H1 (cell line): ENCODE results near the gene BBS2. TPM values are rescaled to one million over a fixed set of nuclear protein-coding genes. Genes with fewer than 3 reads are reported as not detected.

ENCODE experiments used
- CTCF ChIA-PET: fragments of 300-600 bp; sonication (Branson Sonifier 250); formaldehyde crosslinking; loops from one replicate; lab custom pipeline; 2021; ENCODE audit not compliant: partially characterized antibody; lab: Charles Lee
- POLR2A ChIA-PET: fragments of 300-600 bp; sonication (Branson Sonifier 250); formaldehyde crosslinking; loops from one replicate; lab custom pipeline; 2021; ENCODE audit warnings: inconsistent platforms; ENCODE audit not compliant: partially characterized antibody; lab: Charles Lee
- DNase-seq, 2 experiments: peaks; one replicate each; pipeline versions ENCODE4 v3.0.0 to v3.0.0-alpha.2; 2010 to 2022; ENCODE audit warnings: low spot score in 2 of 2, low read depth in 1 of 2, mixed read lengths in 1 of 2
- FAIRE-seq: peaks from 2 replicates; lab custom pipeline; 2011; peaks lifted over from hg19 to GRCh38; lab: Jason Lieb, UNC
- H2AFZ ChIP-seq: 2 replicates; pipeline ENCODE4 v1.8.1; 2012; ENCODE audit warnings: low read length, inconsistent platforms
- H2AK5ac ChIP-seq: 2 replicates; pipeline ENCODE4 v1.6.1; 2013; ENCODE audit warnings: low read depth, low read length
- H2BK120ac ChIP-seq: replicated peaks from 2 replicates; pipeline ENCODE3; 2013; ENCODE audit warnings: low read depth, low read length, inconsistent platforms
- H2BK12ac ChIP-seq: 2 replicates; pipeline ENCODE4 v1.6.1; 2013; ENCODE audit warnings: low read depth, low read length
- H2BK15ac ChIP-seq: 2 replicates; pipeline ENCODE4 v1.6.1; 2013; ENCODE audit warnings: low read length
- H2BK20ac ChIP-seq: 2 replicates; pipeline ENCODE4 v1.6.1; 2013; ENCODE audit warnings: low read length
- H2BK5ac ChIP-seq: 2 replicates; pipeline ENCODE4 v1.6.1; 2013; ENCODE audit warnings: low read depth, low read length
- H3K14ac ChIP-seq: 2 replicates; pipeline ENCODE4 v1.6.1; 2013; ENCODE audit warnings: inconsistent platforms; ENCODE audit not compliant: insufficient read length
- H3K18ac ChIP-seq: 2 replicates; pipeline ENCODE4 v1.6.1; 2013; ENCODE audit warnings: low read length; ENCODE audit errors: extremely low read depth
- H3K23ac ChIP-seq: 2 replicates; pipeline ENCODE4 v1.6.1; 2013; ENCODE audit warnings: inconsistent platforms; ENCODE audit not compliant: insufficient read length
- H3K23me2 ChIP-seq: 2 replicates; pipeline ENCODE4 v1.6.1; 2013; ENCODE audit warnings: low read depth, low read length
- H3K27ac ChIP-seq: 2 replicates; pipeline ENCODE4 v1.6.1; 2011; ENCODE audit warnings: low read depth, low read length, inconsistent platforms
- H3K27me3 ChIP-seq, 4 experiments: replicated peaks in 1 of 4; 1 replicate in 1 of 4; 2 replicates in 3 of 4; pipeline versions ENCODE4 v1.6.1 to v1.8.1; 2011 to 2013; ENCODE audit warnings: low read length in 3 of 4, mild to moderate bottlenecking in 3 of 4, inconsistent platforms in 2 of 4, mixed read lengths in 2 of 4, moderate library complexity in 1 of 4; ENCODE audit not compliant: control insufficient read depth in 3 of 4, insufficient read depth in 3 of 4; ENCODE audit errors: extremely low read depth in 1 of 4
- H3K36me3 ChIP-seq, 4 experiments: 2 replicates each; pipeline versions ENCODE4 v1.6.1 to v1.8.1; 2011 to 2013; ENCODE audit warnings: mild to moderate bottlenecking in 4 of 4, low read length in 3 of 4, moderate library complexity in 2 of 4, control low read depth in 1 of 4, inconsistent platforms in 1 of 4; ENCODE audit not compliant: insufficient read depth in 4 of 4, control insufficient read depth in 2 of 4
- H3K4ac ChIP-seq: replicated peaks from 2 replicates; pipeline ENCODE3; 2013; ENCODE audit warnings: low read length, low read depth, mixed read lengths, inconsistent platforms; ENCODE audit not compliant: insufficient read length
- H3K4me1 ChIP-seq, 4 experiments: replicated peaks in 1 of 4; 1 replicate in 1 of 4; 2 replicates in 3 of 4; pipeline versions ENCODE4 v1.6.1 to v1.8.1; 2011 to 2013; ENCODE audit warnings: low read length in 3 of 4, inconsistent platforms in 2 of 4, mixed read lengths in 1 of 4; ENCODE audit not compliant: insufficient read depth in 4 of 4, control insufficient read depth in 3 of 4
- H3K4me2 ChIP-seq, 2 experiments: 2 replicates each; pipeline versions ENCODE4 v1.6.1 to v1.8.1; 2011 to 2013; ENCODE audit warnings: low read depth in 2 of 2, low read length in 2 of 2, control low read depth in 1 of 2, inconsistent platforms in 1 of 2, mild to moderate bottlenecking in 1 of 2; ENCODE audit not compliant: insufficient read depth in 1 of 2
- H3K4me3 ChIP-seq, 4 experiments: fragments of 200-600, 300-600 bp in 1 of 4; sonication (generic), shearing (Covaris generic), sonication (Bioruptor Twin) in 1 of 4; 2 replicates each; pipeline versions ENCODE4 v1.5.1 to v1.8.1; 2011 to 2016; ENCODE audit warnings: low read length in 4 of 4, low read depth in 3 of 4, control low read depth in 2 of 4, inconsistent platforms in 2 of 4, mild to moderate bottlenecking in 2 of 4, mixed read lengths in 1 of 4, moderate library complexity in 1 of 4; ENCODE audit not compliant: insufficient read depth in 2 of 4; ENCODE audit errors: extremely low read depth in 1 of 4
- H3K56ac ChIP-seq: replicated peaks from 2 replicates; pipeline ENCODE3; 2013; ENCODE audit warnings: low read depth, mild to moderate bottlenecking, mixed read lengths, low read length, inconsistent platforms; ENCODE audit not compliant: insufficient read length
- H3K79me1 ChIP-seq: 2 replicates; pipeline ENCODE4 v1.6.1; 2013; ENCODE audit warnings: low read depth, low read length, control low read depth
- H3K79me2 ChIP-seq, 2 experiments: 2 replicates each; pipeline versions ENCODE4 v1.6.1 to v1.8.1; 2012 to 2013; ENCODE audit warnings: low read length in 2 of 2, mild to moderate bottlenecking in 2 of 2, inconsistent platforms in 1 of 2; ENCODE audit not compliant: insufficient read depth in 2 of 2, control insufficient read depth in 1 of 2
- H3K9ac ChIP-seq, 4 experiments: replicated peaks in 1 of 4; 1 replicate in 1 of 4; 2 replicates in 3 of 4; pipeline versions ENCODE4 v1.6.1 to v1.8.1; 2011 to 2013; ENCODE audit warnings: low read depth in 3 of 4, low read length in 3 of 4, control low read depth in 2 of 4, mild to moderate bottlenecking in 2 of 4, moderate library complexity in 2 of 4, inconsistent platforms in 1 of 4; ENCODE audit errors: extremely low read depth in 1 of 4
- H3K9me3 ChIP-seq, 2 experiments: 2 replicates each; pipeline versions ENCODE4 v1.6.1 to v1.8.1; 2012 to 2013; ENCODE audit warnings: mild to moderate bottlenecking in 2 of 2, moderate library complexity in 2 of 2, control low read depth in 1 of 2, inconsistent platforms in 1 of 2, low read depth in 1 of 2, low read length in 1 of 2, mixed read lengths in 1 of 2; ENCODE audit not compliant: insufficient read depth in 2 of 2
- H4K20me1 ChIP-seq, 2 experiments: replicated peaks in 1 of 2; 2 replicates each; pipeline versions ENCODE3 to v1.8.1; 2011 to 2013; ENCODE audit warnings: inconsistent platforms in 2 of 2, low read length in 2 of 2, mild to moderate bottlenecking in 1 of 2; ENCODE audit not compliant: insufficient read depth in 2 of 2, control insufficient read depth in 1 of 2
- H4K5ac ChIP-seq: 2 replicates; pipeline ENCODE4 v1.6.1; 2013; ENCODE audit warnings: low read length, low read depth, mixed read lengths, inconsistent platforms; ENCODE audit not compliant: insufficient read length
- H4K8ac ChIP-seq: 2 replicates; pipeline ENCODE4 v1.8.0; 2013; ENCODE audit warnings: mild to moderate bottlenecking, moderate library complexity, low read length, inconsistent platforms; ENCODE audit not compliant: insufficient read depth; ENCODE audit errors: extremely low read depth
- H4K91ac ChIP-seq: replicated peaks from 2 replicates; pipeline ENCODE3; 2013; ENCODE audit warnings: low read length, mixed read lengths, inconsistent platforms; ENCODE audit not compliant: insufficient read length
- ATF2 ChIP-seq: IDR thresholded peaks from 2 replicates; pipeline ENCODE4 v1.6.1; 2012; ENCODE audit warnings: low read length, inconsistent platforms
- ATF3 ChIP-seq: IDR thresholded peaks from 2 replicates; pipeline ENCODE4 v1.6.1; 2011; ENCODE audit warnings: low read depth, mild to moderate bottlenecking, low read length; ENCODE audit not compliant: insufficient read depth
- CEBPB ChIP-seq: IDR thresholded peaks from 2 replicates; pipeline ENCODE4 v1.6.1; 2012; ENCODE audit warnings: low read depth, low read length
- CHD2 ChIP-seq: IDR thresholded peaks from 2 replicates; pipeline ENCODE4 v1.6.1; 2012; ENCODE audit warnings: low read length, improper control_type of control experiment
- CREB1 ChIP-seq: IDR thresholded peaks from 2 replicates; pipeline ENCODE4 v1.6.1; 2012; ENCODE audit warnings: inconsistent platforms
- EZH2 ChIP-seq: fragments of 200-600 bp; sonication (generic); IDR thresholded peaks from 2 replicates; pipeline ENCODE4 v1.7.1; 2012; ENCODE audit warnings: low read depth, mild to moderate bottlenecking, moderate library complexity, low read length, inconsistent platforms; ENCODE audit not compliant: severe bottlenecking
- GABPA ChIP-seq: IDR thresholded peaks from 2 replicates; pipeline ENCODE4 v1.6.1; 2011; ENCODE audit warnings: mild to moderate bottlenecking, low read length, moderate library complexity, borderline replicate concordance; ENCODE audit not compliant: insufficient read depth
- HDAC2 ChIP-seq, 2 experiments: fragments of 300-600 bp in 1 of 2; sonication (generic) in 1 of 2; IDR thresholded peaks; 2 replicates each; pipeline ENCODE4 v1.6.1; 2011 to 2012; ENCODE audit warnings: low read depth in 2 of 2, low read length in 2 of 2, mild to moderate bottlenecking in 2 of 2, moderate library complexity in 2 of 2, borderline replicate concordance in 1 of 2, inconsistent platforms in 1 of 2
- MAX ChIP-seq: IDR thresholded peaks from 2 replicates; pipeline ENCODE4 v1.6.1; 2012; ENCODE audit warnings: inconsistent platforms
- NANOG ChIP-seq: IDR thresholded peaks from 2 replicates; pipeline ENCODE4 v1.6.1; 2011; ENCODE audit warnings: low read length, low read depth, mild to moderate bottlenecking, inconsistent platforms; ENCODE audit not compliant: insufficient read depth, poor library complexity, severe bottlenecking
- SP4 ChIP-seq: IDR thresholded peaks from 2 replicates; pipeline ENCODE4 v1.6.1; 2012; ENCODE audit warnings: low read length, inconsistent platforms
- TCF12 ChIP-seq: IDR thresholded peaks from 2 replicates; pipeline ENCODE4 v1.6.1; 2011; ENCODE audit warnings: low read depth, mild to moderate bottlenecking, low read length
- polyA plus RNA-seq, 7 experiments: library from polyadenylated mRNA; depleted of rRNA in 3 of 7; stranded (reverse) in 5 of 7; unstranded in 2 of 7; fragments of >200 nt in 5 of 7; fragments of 200-250 nt in 2 of 7; gene quantifications; 1 replicate in 5 of 7; 2 replicates in 1 of 7; 4 replicates in 1 of 7; pipeline versions ENCODE4 v1.2.1 to v1.2.3, GENCODE V29; 2011 to 2013; ENCODE audit warnings: missing spikeins in 2 of 7, mixed read lengths in 2 of 7
- total RNA-seq: library from RNA; stranded (reverse); fragmentation: NEBNext Ultra II Directional; extraction: Animal tissue kit (Norgen Biotek cat#: 25700); gene quantifications from 2 replicates; pipeline ENCODE4 v1.2.1, GENCODE V29; 2021

The BBS2 gene
- total and polyA plus RNA-seq, 2 of the 8 experiments (the other 6 are each of a cell fraction or from before 2014, with no cell fraction given) = 12.3 to 15.1 TPM

GRCh38 chr16:56549161-56549560 lies 29.3 kb upstream of the BBS2 start:
- POLR2A ChIA-PET = no interaction called here
- TF ChIP-seq TCF12 = no peak
- no peak for TF ChIP-seq GABPA
- TF ChIP-seq ATF3 = no peak
- TF ChIP-seq NANOG = no peak
- TF ChIP-seq MAX = no peak
- TF ChIP-seq EZH2 = no peak
- TF ChIP-seq CEBPB = no peak
- no peak for TF ChIP-seq SP4
- TF ChIP-seq ATF2 = no peak
- TF ChIP-seq CHD2 = no peak
- TF ChIP-seq CREB1 = no peak
- no peak for TF ChIP-seq HDAC2 (IDR thresholded peaks at IDR 0.05; ENCODE audit: borderline replicate concordance in 1 of 2, low read depth in 2 of 2, low read length in 2 of 2)

More at GRCh38 chr16:56549161-56549560, 29.3 kb upstream of the BBS2 start:
- Histone ChIP-seq H3K79me1 (no peaks in the 10 kb centered on the region), H2BK15ac (no peak overlapping the region), H3K4me2 (no peak overlapping the region), H2BK20ac (no peak overlapping the region), H3K23me2 (no peaks in the 10 kb centered on the region), H3K56ac (no peak overlapping the region), H3K36me3 (no peaks in the 10 kb centered on the region), H3K9me3 (no peaks in the 10 kb centered on the region), H3K23ac (no peak overlapping the region), H3K4ac (no peak overlapping the region), H4K5ac (no peak overlapping the region), H3K4me3 (no peak overlapping the region), H2BK12ac (no peak overlapping the region), H2BK5ac (no peak overlapping the region), H3K18ac (no peak overlapping the region), H3K4me1 (peaks cover 7 to 10% (median 9%) of the 10 kb centered on the region in 4 experiments; a peak in 6 of 7 replicates), H3K9ac (no peak overlapping the region), H3K27ac (no peak overlapping the region), H2BK120ac (peak overlapping the region; percentile 68), H4K8ac (no peak overlapping the region), H3K79me2 (no peaks in the 10 kb centered on the region), H2AK5ac (no peak overlapping the region), H4K20me1 (no peaks in the 10 kb centered on the region), H2AFZ (no peak overlapping the region), H4K91ac (no peak overlapping the region), H3K14ac (no peak overlapping the region), H3K27me3 (peaks cover 0 to 22% (median 18%) of the 10 kb centered on the region in 4 experiments; a peak in 4 of 7 replicates)
- DNase-seq = no peak
- FAIRE-seq = no peak
- CTCF ChIA-PET = interaction anchor here (1.2 to 1.3 kb wide), 2 partner anchors 27 to 52 kb away, joined by 3 read pairs; no protein-coding TSS in a partner anchor
